ENCODE results near the gene PATE4. TPM values are rescaled to one million over a fixed set of nuclear protein-coding genes. Genes with fewer than 3 reads are reported as not detected.
"Not testable (repeated sequence)": the region's sequence is repeated elsewhere in the genome, so short reads cannot be mapped to it uniquely, and the experiment has no call there.

Gene PATE4
- total and polyA plus RNA-seq, 7 donors, result not detected

DNA sequence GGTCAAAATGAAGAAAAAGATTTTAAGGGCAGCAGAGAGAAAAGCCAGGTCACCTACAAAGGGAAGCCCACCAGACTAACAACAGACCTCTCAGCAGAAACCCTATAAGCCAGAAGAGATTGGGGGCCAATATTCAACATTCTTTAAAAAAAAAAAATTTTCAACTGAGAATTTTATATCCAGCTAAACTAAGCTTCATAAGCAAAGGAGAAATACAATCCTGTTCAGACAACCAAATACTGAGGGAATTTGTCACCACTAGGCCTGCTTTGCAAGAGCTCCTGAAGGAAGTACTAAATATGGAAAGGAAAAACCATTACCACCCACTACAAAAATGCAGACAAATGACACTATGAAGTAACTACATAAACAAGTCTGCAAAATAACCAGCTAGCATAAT lies 13.1 kb downstream of the PATE4 start:
- peaks cover 0 to 6% (median 3%) of the 10 kb centered on the region in 4 donors for H3K9me3 ChIP-seq
- intact Hi-C loops (cut with DNase I), result no loop called here

DNA sequence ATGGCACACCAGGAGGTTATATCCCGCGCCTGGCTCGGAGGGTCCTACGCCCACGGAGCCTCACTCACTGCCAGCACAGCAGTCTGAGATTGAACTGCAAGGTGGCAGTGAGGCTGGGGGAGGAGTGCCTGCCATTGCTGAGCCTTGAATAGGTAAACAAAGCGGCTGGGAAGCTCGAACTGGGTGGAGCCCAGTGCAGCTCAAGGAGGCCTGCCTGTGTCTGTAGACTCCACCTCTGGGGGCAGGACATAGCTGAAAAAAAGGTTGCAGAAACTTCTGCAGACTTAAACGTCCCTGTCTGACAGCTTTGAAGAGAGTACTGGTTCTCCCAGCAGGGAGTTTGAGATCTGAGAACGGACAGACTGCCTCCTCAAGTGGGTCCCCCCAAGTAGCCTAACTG lies 24.6 kb downstream of the PATE4 start:
- H3K4me3 ChIP-seq; H3K27me3 ChIP-seq; H3K27ac ChIP-seq; H3K4me1 ChIP-seq; intact Hi-C loops (cut with DNase I); H3K9me3 ChIP-seq; DNase-seq; H3K36me3 ChIP-seq: not testable (repeated sequence)
- 80 to 83% methylated on average over 9 of the region's 9 CpGs for WGBS, 2 donors

More for the DNA sequence above, 13.1 kb downstream of the PATE4 start:
- Histone ChIP-seq H3K27ac (no peak overlapping the region), H3K4me1 (no peaks in the 10 kb centered on the region), H3K4me3 (no peak overlapping the region), H3K36me3 (no peaks in the 10 kb centered on the region), H3K27me3 (no peaks in the 10 kb centered on the region)
- TF ChIP-seq, protein P1, sequence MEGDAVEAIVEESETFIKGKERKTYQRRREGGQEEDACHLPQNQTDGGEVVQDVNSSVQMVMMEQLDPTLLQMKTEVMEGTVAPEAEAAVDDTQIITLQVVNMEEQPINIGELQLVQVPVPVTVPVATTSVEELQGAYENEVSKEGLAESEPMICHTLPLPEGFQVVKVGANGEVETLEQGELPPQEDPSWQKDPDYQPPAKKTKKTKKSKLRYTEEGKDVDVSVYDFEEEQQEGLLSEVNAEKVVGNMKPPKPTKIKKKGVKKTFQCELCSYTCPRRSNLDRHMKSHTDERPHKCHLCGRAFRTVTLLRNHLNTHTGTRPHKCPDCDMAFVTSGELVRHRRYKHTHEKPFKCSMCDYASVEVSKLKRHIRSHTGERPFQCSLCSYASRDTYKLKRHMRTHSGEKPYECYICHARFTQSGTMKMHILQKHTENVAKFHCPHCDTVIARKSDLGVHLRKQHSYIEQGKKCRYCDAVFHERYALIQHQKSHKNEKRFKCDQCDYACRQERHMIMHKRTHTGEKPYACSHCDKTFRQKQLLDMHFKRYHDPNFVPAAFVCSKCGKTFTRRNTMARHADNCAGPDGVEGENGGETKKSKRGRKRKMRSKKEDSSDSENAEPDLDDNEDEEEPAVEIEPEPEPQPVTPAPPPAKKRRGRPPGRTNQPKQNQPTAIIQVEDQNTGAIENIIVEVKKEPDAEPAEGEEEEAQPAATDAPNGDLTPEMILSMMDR (IDR thresholded peaks at IDR 0.05), result no peak
- TF ChIP-seq POLR2A (IDR thresholded peaks at IDR 0.05), result no peak
- TF ChIP-seq POLR2AphosphoS5 (IDR thresholded peaks at IDR 0.05), result no peak
- TF ChIP-seq EP300 (IDR thresholded peaks at IDR 0.05), result no peak
- no peak for DNase-seq

DNA sequence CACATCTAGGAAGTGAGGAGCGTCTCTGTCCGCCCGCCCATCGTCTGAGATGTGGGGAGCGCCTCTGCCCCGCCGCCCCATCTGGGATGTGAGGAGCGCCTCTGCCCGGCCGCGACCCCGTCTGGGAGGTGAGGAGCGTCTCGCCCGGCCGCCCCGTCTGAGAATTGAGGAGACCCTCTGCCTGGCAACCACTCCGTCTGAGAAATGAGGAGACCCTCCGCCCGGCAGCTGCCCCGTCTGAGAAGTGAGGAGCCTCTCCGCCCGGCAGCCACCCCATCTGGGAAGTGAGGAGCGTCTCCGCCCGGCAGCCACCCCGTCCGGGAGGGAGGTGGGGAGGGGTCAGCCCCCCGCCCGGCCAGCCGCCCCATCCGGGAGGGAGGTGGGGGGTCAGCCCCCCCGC lies 29.7 kb downstream of the PATE4 start:
- intact Hi-C loops (cut with DNase I); H3K27me3 ChIP-seq; H3K4me1 ChIP-seq; DNase-seq; H3K36me3 ChIP-seq; H3K9me3 ChIP-seq; H3K4me3 ChIP-seq; H3K27ac ChIP-seq: not testable (repeated sequence)
- 93 to 97% methylated on average over 33 of the region's 33 CpGs for WGBS, 2 donors

DNA sequence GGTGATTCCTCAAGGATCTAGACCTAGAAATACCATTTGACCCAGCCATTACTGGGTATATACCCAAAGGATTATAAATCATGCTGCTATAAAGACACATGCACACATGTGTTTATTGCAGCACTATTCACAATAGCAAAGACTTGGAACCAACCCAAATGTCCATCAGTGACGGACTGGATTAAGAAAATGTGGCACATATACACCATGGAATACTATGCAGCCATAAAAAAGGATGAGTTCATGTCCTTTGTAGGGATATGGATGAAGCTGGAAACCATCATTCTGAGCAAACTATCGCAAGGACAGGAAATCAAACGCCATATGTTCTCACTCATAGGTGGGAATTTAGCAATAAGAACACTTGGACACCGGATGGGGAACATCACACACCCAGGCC lies 32.2 kb downstream of the PATE4 start:
- H3K36me3 ChIP-seq; H3K9me3 ChIP-seq; intact Hi-C loops (cut with DNase I); H3K27ac ChIP-seq; H3K27me3 ChIP-seq; H3K4me3 ChIP-seq; DNase-seq; H3K4me1 ChIP-seq: not testable (repeated sequence)
- WGBS, 2 donors, result 83 to 94% methylated on average over 4 of the region's 4 CpGs

DNA sequence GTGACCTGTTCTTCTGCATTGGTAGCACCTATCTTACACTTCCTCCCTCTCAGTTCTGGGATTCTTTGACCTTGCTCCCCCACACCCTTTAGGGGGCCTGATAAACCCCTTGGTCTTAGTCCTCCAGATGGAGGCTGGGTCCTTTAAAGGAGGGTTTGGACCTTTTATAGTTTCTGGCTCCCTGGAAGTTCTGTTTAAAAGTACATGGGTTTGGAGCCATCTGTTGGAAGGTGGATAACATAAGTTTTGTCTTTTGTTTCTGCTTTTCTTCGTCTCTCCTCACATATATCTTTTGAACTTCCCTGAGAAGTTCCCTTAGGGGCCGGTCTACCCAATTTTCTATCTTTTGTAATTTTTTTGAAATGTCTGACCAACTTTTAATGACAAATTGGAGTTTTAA lies 36.4 kb downstream of the PATE4 start:
- Histone ChIP-seq H3K9me3 (no peaks in the 10 kb centered on the region), H3K27me3 (no peaks in the 10 kb centered on the region), H3K4me1 (no peaks in the 10 kb centered on the region), H3K27ac (no peak overlapping the region), H3K4me3 (no peak overlapping the region), H3K36me3 (no peaks in the 10 kb centered on the region)
- no peak for DNase-seq
- TF ChIP-seq, protein P1 (IDR thresholded peaks at IDR 0.05), result no peak
- TF ChIP-seq POLR2A (IDR thresholded peaks at IDR 0.05) (no peak), EP300 (IDR thresholded peaks at IDR 0.05) (no peak)
- intact Hi-C loops (cut with DNase I), result no loop called here
- WGBS, 2 donors, result 62 to 63% methylated on average over 2 of the region's 2 CpGs

DNA sequence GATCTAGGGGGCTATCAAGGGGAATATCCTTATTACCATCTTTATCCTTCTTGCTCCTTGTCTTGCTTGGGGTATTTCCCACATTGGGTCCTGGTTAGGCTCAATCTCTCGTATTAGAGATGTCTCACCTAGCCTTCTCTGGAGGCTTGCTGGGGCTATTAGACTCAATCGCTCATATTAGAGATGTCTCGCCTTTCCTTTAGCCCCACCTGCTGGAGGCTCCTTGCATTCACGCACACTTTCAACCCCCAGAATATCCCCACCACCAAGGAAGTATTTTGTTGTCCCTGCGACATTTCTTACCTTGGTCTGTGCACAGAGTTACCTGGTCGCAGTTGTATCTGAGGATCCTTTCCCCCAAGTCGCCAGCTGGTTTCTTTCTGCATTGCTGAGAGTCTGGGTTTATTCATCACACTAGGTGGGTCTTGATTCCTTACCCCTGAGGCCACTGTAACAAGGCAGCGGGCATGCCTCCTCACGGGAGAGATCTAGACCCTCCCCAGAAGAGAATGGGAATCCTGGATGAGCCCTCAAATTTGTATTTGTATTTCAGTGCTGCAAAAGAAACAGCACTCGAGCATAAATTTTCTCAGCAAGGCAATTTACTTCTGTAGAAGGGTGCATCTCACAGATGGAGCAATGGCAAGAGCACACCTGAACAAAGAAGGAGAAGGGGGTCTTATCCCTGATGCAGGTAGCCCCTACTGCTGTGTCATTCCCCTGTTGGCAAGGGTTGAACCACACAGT lies 38.4 kb downstream of the PATE4 start:
- intact Hi-C loops (cut with DNase I), result loop anchor here (10.0 kb wide), 2 partner anchors 307 to 917 kb away; partner anchors contain the start of genes CCDC15 and EI24
- Histone ChIP-seq H3K4me3 (no peak overlapping the region), H3K9me3 (no peaks in the 10 kb centered on the region), H3K27me3 (no peaks in the 10 kb centered on the region), H3K27ac (no peak overlapping the region), H3K4me1 (no peaks in the 10 kb centered on the region), H3K36me3 (no peaks in the 10 kb centered on the region)
- WGBS, 2 donors, result 86 to 87% methylated on average over 10 of the region's 10 CpGs
- no peak for TF ChIP-seq POLR2AphosphoS5 (IDR thresholded peaks at IDR 0.05)
- TF ChIP-seq, protein P1 (IDR thresholded peaks at IDR 0.05), result peak in 1 of 4 experiments; percentile 23
- DNase-seq, result no peak
